Stimulated activated CD8-positive, alpha-beta memory T cell treated with anti-CD3 and anti-CD28 coated beads, Interleukin-7, amount 100 ng/mL, for 24 hours (primary cell): ENCODE measurements around the gene C14orf119.

Experiments used
- DNase-seq: peaks from one replicate; pipeline ENCODE4 v3.0.0-alpha.2; 2020; ENCODE audit warnings: low read depth

The C14orf119 gene

DNA sequence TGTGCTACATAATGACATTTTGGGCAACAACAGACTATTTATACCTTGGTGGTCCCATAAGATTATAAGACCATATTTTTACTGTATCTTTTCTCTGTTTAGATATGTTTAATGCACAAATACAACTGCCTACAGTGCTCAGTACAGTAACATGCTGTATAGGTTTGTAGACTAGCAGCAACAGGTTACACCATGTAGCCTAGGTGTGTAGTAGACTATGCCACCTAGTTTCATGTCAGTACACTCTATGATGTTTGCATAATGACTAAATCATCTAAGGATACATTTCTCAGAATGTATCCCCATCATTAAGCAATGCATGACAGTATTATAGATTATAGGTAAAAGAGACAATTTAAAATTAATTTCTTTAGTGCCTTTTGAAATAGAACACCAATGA is 54.4 kb downstream of the C14orf119 start:
- no peak for DNase-seq
